ENCODE measurements around the gene DLX5. TPM values are rescaled to one million over a fixed set of nuclear protein-coding genes. Genes with fewer than 3 reads are reported as not detected.

DLX5 gene
- total and polyA plus RNA-seq, 2 of the 4 experiments (the other 2 are of a cell fraction), result not detected

GRCh38 chr7:97017192-97018125 is 7.2 kb downstream of the DLX5 start:
- H4K5ac ChIP-seq (ENCODE audit: low read depth, low read length), result no peak overlapping the region
- intact Hi-C loops (cut with micrococcal nuclease), result no loop called here
- no peak overlapping the region for H2AFZ ChIP-seq (replicated peaks; ENCODE audit: low read length, poor library complexity)
- H3K4me1 ChIP-seq (ENCODE audit: control insufficient read depth, insufficient read depth, low read length), result no peaks in the 10 kb centered on the region
- no peaks in the 10 kb centered on the region for H3K36me3 ChIP-seq (ENCODE audit: control insufficient read depth, insufficient read depth, low read length)
- no peak overlapping the region for H3K9ac ChIP-seq (ENCODE audit: low read depth, low read length)
- no peak overlapping the region for H3K4me2 ChIP-seq (ENCODE audit: low read depth, low read length)
- peaks cover 7% of the 10 kb centered on the region for H3K9me3 ChIP-seq (ENCODE audit: control insufficient read depth, insufficient read depth, low read length)
- H2BK5ac ChIP-seq (ENCODE audit: low read depth, low read length, poor library complexity, severe bottlenecking), result no peak overlapping the region
- no TSS peak for BruUV-seq (replicated peaks)
- H3K4ac ChIP-seq (ENCODE audit: low read depth, low read length), result no peak overlapping the region
- no peak overlapping the region for H2AK9ac ChIP-seq (replicated peaks; ENCODE audit: low read depth, low read length, poor library complexity)
- no peak overlapping the region for H3K14ac ChIP-seq (replicated peaks; ENCODE audit: low read depth, low read length)
- H4K91ac ChIP-seq (ENCODE audit: insufficient read depth, low read depth, low read length), result no peak overlapping the region
- DNase-seq, result no peak
- no peaks in the 10 kb centered on the region for H4K20me1 ChIP-seq (ENCODE audit: insufficient read depth, low read length)
- ATAC-seq (ENCODE audit: low read depth), result no peak
- no peaks in the 10 kb centered on the region for H3K79me1 ChIP-seq (ENCODE audit: low read depth in 1 of 2, low read length in 2 of 2)
- no peak overlapping the region for H2BK15ac ChIP-seq (ENCODE audit: low read depth, low read length)
- dilution Hi-C loops (cut with HindIII; ENCODE audit: low sequenced_read_pairs, unreplicated experiment), result no loop called here
- no peak overlapping the region for H3K23ac ChIP-seq (ENCODE audit: low read depth, low read length)
- H2BK120ac ChIP-seq (ENCODE audit: low read depth, low read length), result no peak overlapping the region
- POLR2A ChIA-PET (ENCODE audit: unreplicated experiment), result no interaction called here
- no peak overlapping the region for H3K18ac ChIP-seq (ENCODE audit: low read depth, low read length)
- H4K8ac ChIP-seq (ENCODE audit: low read depth in 2 of 2, low read length in 2 of 2), result no peak overlapping the region
- no peak overlapping the region for H2AK5ac ChIP-seq (ENCODE audit: low read depth, low read length)
- peaks cover 71% of the 10 kb centered on the region for H3K27me3 ChIP-seq (ENCODE audit: control insufficient read depth, insufficient read depth, low read length)
- H3K9me1 ChIP-seq (ENCODE audit: insufficient read depth, low read length), result no peaks in the 10 kb centered on the region
- no peak overlapping the region for H3K56ac ChIP-seq (ENCODE audit: extremely low read depth, insufficient read depth, low read length)
- CTCF ChIA-PET, result interaction anchor here (1.4 to 1.6 kb wide), 2 partner anchors 10 to 1101 kb away, joined by 3 to 6 read pairs; no protein-coding TSS in a partner anchor
- WGBS, 2 experiments (ENCODE audit: extremely low coverage in 2 of 2, insufficient read length in 1 of 2), result 15% methylated on average over 15 of the region's 37 CpGs; no CpG with 5 or more reads in 1 of the 2 experiments
- in situ Hi-C loops (cut with MboI; ENCODE audit: low sequenced_read_pairs), result no loop called here
- no peak overlapping the region for H2BK20ac ChIP-seq (ENCODE audit: low read depth, low read length)
- H3K4me3 ChIP-seq (ENCODE audit: insufficient read depth, low read depth, low read length), result no peak overlapping the region
- no peak for TF ChIP-seq FOS (IDR thresholded peaks at IDR 0.05; ENCODE audit: low read depth, low read length)
- TF ChIP-seq CHD1 (IDR thresholded peaks at IDR 0.05; ENCODE audit: low read depth, low read length), result no peak
- TF ChIP-seq CTCF (conservative IDR thresholded peaks at IDR 0.05; ENCODE audit: low read depth, low read length), result no peak
- H3K27ac ChIP-seq (ENCODE audit: insufficient read depth, low read length), result no peak overlapping the region

All from IMR-90 (cell line).